HG03108 (cell line): ENCODE measurements around the gene UBE3D.
"Not testable (repeated sequence)": the region's sequence is repeated elsewhere in the genome, so short reads cannot be mapped to it uniquely, and the experiment has no call there.

ENCODE experiments used
- ATAC-seq: cut with Tn5 transposase; IDR thresholded peaks from one replicate; pipeline ENCODE4 v1.9.1; 2021; ENCODE audit warnings: moderate library complexity; ENCODE audit not compliant: unreplicated experiment

The UBE3D gene

GRCh38 chr6:82915666-82916065 lies 150.0 kb downstream of the UBE3D start:
- no peak for ATAC-seq

GRCh38 chr6:82914511-82914910 lies 151.1 kb downstream of the UBE3D start:
- ATAC-seq = no peak

- no peak for ATAC-seq
Measured at GRCh38 chr6:82910820-82911219, 154.8 kb downstream of the UBE3D start.

- ATAC-seq = no peak
Measured at GRCh38 chr6:82910395-82910794, 155.2 kb downstream of the UBE3D start.

GRCh38 chr6:82909551-82909950 lies 156.1 kb downstream of the UBE3D start:
- ATAC-seq = no peak

- ATAC-seq = no peak
Measured at GRCh38 chr6:82908661-82909060, 157.0 kb downstream of the UBE3D start.

- ATAC-seq = no peak
Measured at GRCh38 chr6:82906951-82907350, 158.7 kb downstream of the UBE3D start.

- no peak for ATAC-seq
Measured at GRCh38 chr6:82906489-82906888, 159.2 kb downstream of the UBE3D start.

GRCh38 chr6:82904860-82905259 lies 160.8 kb downstream of the UBE3D start:
- no peak for ATAC-seq

GRCh38 chr6:82904257-82904656 lies 161.4 kb downstream of the UBE3D start:
- no peak for ATAC-seq

GRCh38 chr6:82902290-82902689 lies 163.4 kb downstream of the UBE3D start:
- no peak for ATAC-seq

- ATAC-seq = no peak
Measured at GRCh38 chr6:82894653-82895259, 170.9 kb downstream of the UBE3D start.

- ATAC-seq = no peak
Measured at GRCh38 chr6:82893889-82894652, 171.6 kb downstream of the UBE3D start.

- ATAC-seq = not testable (repeated sequence)
Measured at GRCh38 chr6:82891503-82891902, 174.1 kb downstream of the UBE3D start.

GRCh38 chr6:82891076-82891475 lies 174.6 kb downstream of the UBE3D start:
- ATAC-seq = no peak

GRCh38 chr6:82890240-82890639 lies 175.4 kb downstream of the UBE3D start:
- ATAC-seq = no peak

GRCh38 chr6:82889143-82889542 lies 176.5 kb downstream of the UBE3D start:
- ATAC-seq = no peak

- no peak for ATAC-seq
Measured at GRCh38 chr6:82882363-82883023, 183.1 kb downstream of the UBE3D start.

GRCh38 chr6:82881519-82881918 lies 184.1 kb downstream of the UBE3D start:
- ATAC-seq = no peak

- ATAC-seq = no peak
Measured at GRCh38 chr6:82878812-82879211, 186.8 kb downstream of the UBE3D start.

- no peak for ATAC-seq
Measured at GRCh38 chr6:82877213-82878195, 188.1 kb downstream of the UBE3D start.
